WTC11 (cell line): ENCODE data around the gene LEF1. TPM values are rescaled to one million over a fixed set of nuclear protein-coding genes. Genes with fewer than 3 reads are reported as not detected.

Experiments used
- ATAC-seq: fragments of 200-7000 bp; cut with Tn5 transposase; 2 replicates; pipeline ENCODE4 v1.10.0; 2021; ENCODE audit warnings: mild to moderate bottlenecking, moderate library complexity
- CTCF ChIA-PET: fragments of 300-600 bp; sonication (Branson Sonifier 250); formaldehyde crosslinking; loops from one replicate; lab custom pipeline; 2021; ENCODE audit warnings: antibody characterized with exemption; lab: Charles Lee
- POLR2A ChIA-PET: fragments of 350-600 bp; sonication (Branson Sonifier 250); formaldehyde crosslinking; loops from one replicate; lab custom pipeline; 2021; ENCODE audit warnings: antibody characterized with exemption; lab: Charles Lee
- DNase-seq: peaks from one replicate; pipeline ENCODE4 v3.0.0; 2021; ENCODE audit warnings: low spot score
- H3K27ac Mint-ChIP-seq: 2 replicates; pipeline ENCODE4 v1.8.0; 2021; ENCODE audit warnings: mixed read lengths
- H3K27me3 Mint-ChIP-seq: 2 replicates; pipeline ENCODE4 v1.8.0; 2021; ENCODE audit warnings: low read depth, mild to moderate bottlenecking, moderate library complexity, mixed read lengths
- H3K36me3 Mint-ChIP-seq: 2 replicates; pipeline ENCODE4 v1.8.0; 2021; ENCODE audit warnings: mixed read lengths
- H3K4me1 Mint-ChIP-seq: 2 replicates; pipeline ENCODE4 v1.8.0; 2022; ENCODE audit warnings: mixed read lengths
- H3K4me3 Mint-ChIP-seq: 2 replicates; pipeline ENCODE4 v1.8.0; 2021; ENCODE audit warnings: mild to moderate bottlenecking, moderate library complexity, mixed read lengths
- H3K9me3 Mint-ChIP-seq: 2 replicates; pipeline ENCODE4 v1.8.0; 2021; ENCODE audit warnings: mixed read lengths
- AR ChIP-seq: fragments of 250-450 bp; sonication (Bioruptor Pico); IDR thresholded peaks from 2 replicates; pipeline ENCODE4 v1.9.0; 2021; ENCODE audit warnings: mild to moderate bottlenecking
- ATF2 ChIP-seq: sonication (generic); formaldehyde crosslinking; IDR thresholded peaks from 2 replicates; pipeline ENCODE4 v1.8.1; 2022; ENCODE audit warnings: low read depth, missing genetic modification reagents, borderline replicate concordance
- ATF6 ChIP-seq: sonication (generic); formaldehyde crosslinking; IDR thresholded peaks from 2 replicates; pipeline ENCODE4 v1.8.1; 2023; ENCODE audit warnings: mild to moderate bottlenecking, missing genetic modification reagents
- CBFB ChIP-seq: sonication (generic); formaldehyde crosslinking; IDR thresholded peaks from 2 replicates; pipeline ENCODE4 v1.8.1; 2022; ENCODE audit warnings: mild to moderate bottlenecking, low read depth, missing genetic modification reagents
- CTCF ChIP-seq: fragments of 200-600 bp; IDR thresholded peaks from 2 replicates; pipeline ENCODE4 v1.8.0; 2022; ENCODE audit warnings: antibody characterized with exemption
- ERG ChIP-seq: fragments of 250-450 bp; sonication (Bioruptor Pico); IDR thresholded peaks from 2 replicates; pipeline ENCODE4 v1.8.0; 2021; ENCODE audit warnings: mild to moderate bottlenecking
- FOXJ3 ChIP-seq: sonication (generic); formaldehyde crosslinking; IDR thresholded peaks from 2 replicates; pipeline ENCODE4 v1.9.0; 2021; ENCODE audit warnings: missing genetic modification reagents, mild to moderate bottlenecking, borderline replicate concordance
- FOXP4 ChIP-seq: sonication (generic); formaldehyde crosslinking; IDR thresholded peaks from 2 replicates; pipeline ENCODE4 v1.8.0; 2022; ENCODE audit warnings: mild to moderate bottlenecking, missing genetic modification reagents
- NFYB ChIP-seq: sonication (generic); formaldehyde crosslinking; conservative IDR thresholded peaks from 2 replicates; pipeline ENCODE4 v1.8.0; 2022; ENCODE audit warnings: low read depth, missing genetic modification reagents
- NR2C2 ChIP-seq: sonication (generic); formaldehyde crosslinking; IDR thresholded peaks from 2 replicates; pipeline ENCODE4 v1.8.0; 2022; ENCODE audit warnings: mild to moderate bottlenecking, missing genetic modification reagents
- SP1 ChIP-seq: sonication (generic); formaldehyde crosslinking; conservative IDR thresholded peaks from 2 replicates; pipeline ENCODE4 v1.8.1; 2022; ENCODE audit warnings: missing genetic modification reagents
- TEAD1 ChIP-seq: sonication (generic); formaldehyde crosslinking; IDR thresholded peaks from 2 replicates; pipeline ENCODE4 v1.8.0; 2022; ENCODE audit warnings: mild to moderate bottlenecking, missing genetic modification reagents
- TEAD4 ChIP-seq: sonication (generic); formaldehyde crosslinking; IDR thresholded peaks from 2 replicates; pipeline ENCODE4 v1.8.0; 2022; ENCODE audit warnings: mild to moderate bottlenecking, missing genetic modification reagents
- ZBTB21 ChIP-seq: sonication (generic); formaldehyde crosslinking; IDR thresholded peaks from 2 replicates; pipeline ENCODE4 v1.8.1; 2023; ENCODE audit warnings: mild to moderate bottlenecking, missing genetic modification reagents, borderline replicate concordance
- ZNF138 ChIP-seq: sonication (generic); formaldehyde crosslinking; conservative IDR thresholded peaks from 2 replicates; pipeline ENCODE4 v1.8.1; 2022; ENCODE audit warnings: mild to moderate bottlenecking, moderate library complexity, missing genetic modification reagents
- ZNF281 ChIP-seq: sonication (generic); formaldehyde crosslinking; IDR thresholded peaks from 2 replicates; pipeline ENCODE4 v1.8.0; 2023; ENCODE audit warnings: mild to moderate bottlenecking, missing genetic modification reagents
- ZNF512 ChIP-seq: sonication (generic); formaldehyde crosslinking; IDR thresholded peaks from 2 replicates; pipeline ENCODE4 v1.8.1; 2022; ENCODE audit warnings: missing genetic modification reagents, borderline replicate concordance
- ZNF671 ChIP-seq: fragments of 250-450 bp; sonication (Bioruptor Pico); IDR thresholded peaks from 2 replicates; pipeline ENCODE4 v1.8.0; 2021; ENCODE audit warnings: mild to moderate bottlenecking
- total RNA-seq: library from RNA; stranded (reverse); gene quantifications from 3 replicates; pipeline ENCODE4 v1.2.3, GENCODE V29; 2021

LEF1 gene
- total RNA-seq, 1 experiment from 2014 or later = 1.3 TPM

- no peaks in the 10 kb centered on the region for H3K36me3 Mint-ChIP-seq
- H3K27me3 Mint-ChIP-seq = peaks cover 11% of the 10 kb centered on the region
- POLR2A ChIA-PET = no interaction called here
- H3K9me3 Mint-ChIP-seq = no peaks in the 10 kb centered on the region
- DNase-seq = no peak
- H3K4me1 Mint-ChIP-seq = peaks cover 14% of the 10 kb centered on the region
- no peak overlapping the region for H3K27ac Mint-ChIP-seq
- no peak overlapping the region for H3K4me3 Mint-ChIP-seq
- CTCF ChIA-PET = interaction anchor here (1.2 kb wide), 1 partner anchor 18 kb away, joined by 4 read pairs; no protein-coding TSS in a partner anchor
- no peak for TF ChIP-seq NFYB (CRISPR knock-in tag)
- no peak for TF ChIP-seq AR (CRISPR knock-in tag)
- TF ChIP-seq, all 79 proteins: peak for 0
- ATAC-seq = no peak
These were observed 120.6 kb downstream of the LEF1 start for GRCh38 chr4:108048157-108048556.

- no peaks in the 10 kb centered on the region for H3K9me3 Mint-ChIP-seq
- CTCF ChIA-PET = no interaction called here
- peaks cover 11% of the 10 kb centered on the region for H3K27me3 Mint-ChIP-seq
- POLR2A ChIA-PET = no interaction called here
- no peak for DNase-seq
- TF ChIP-seq ATF6 (CRISPR knock-in tag) (no peak), CTCF (no peak), ERG (CRISPR knock-in tag) (no peak), ATF2 (CRISPR knock-in tag) (no peak), SP1 (CRISPR knock-in tag) (no peak), ZNF671 (no peak), FOXJ3 (CRISPR knock-in tag) (no peak), TEAD4 (CRISPR knock-in tag) (no peak), CBFB (CRISPR knock-in tag) (no peak), NR2C2 (CRISPR knock-in tag) (no peak), ZNF281 (CRISPR knock-in tag) (no peak), ZNF138 (CRISPR knock-in tag) (no peak), TEAD1 (no peak), ZBTB21 (CRISPR knock-in tag) (no peak), FOXP4 (CRISPR knock-in tag) (no peak), ZNF512 (no peak)
- H3K4me1 Mint-ChIP-seq = peaks cover 15% of the 10 kb centered on the region
- no peak for ATAC-seq
- no peak overlapping the region for H3K27ac Mint-ChIP-seq
- H3K36me3 Mint-ChIP-seq = no peaks in the 10 kb centered on the region
- H3K4me3 Mint-ChIP-seq = no peak overlapping the region
These were observed 121.5 kb downstream of the LEF1 start for GRCh38 chr4:108047199-108047598.
